Lung (tissue), 12 donors: Measurements from ENCODE around the gene RTN4RL2. TPM values are rescaled to one million over a fixed set of nuclear protein-coding genes. Genes with fewer than 3 reads are reported as not detected.

Source experiments
- ATAC-seq: fragments of 200-7000 bp; cut with Tn5 transposase; one replicate; pipeline ENCODE4 v1.9.1; 2020; ENCODE audit warnings: moderate number of reproducible peaks; ENCODE audit not compliant: insufficient read depth, low FRiP score
- DNase-seq, 3 donors: peaks; one replicate each; pipeline ENCODE4 v3.0.0-alpha.2; 2013 to 2017
- H3K27ac ChIP-seq, 2 donors: one replicate each; pipeline ENCODE4 v1.5.1; 2013; ENCODE audit warnings: mild to moderate bottlenecking in 2 of 2, moderate library complexity in 2 of 2, control low read depth in 1 of 2, inconsistent platforms in 1 of 2, low read depth in 1 of 2, low read length in 1 of 2
- H3K27me3 ChIP-seq, 3 donors: one replicate each; pipeline ENCODE4 v1.5.1; 2013; ENCODE audit warnings: low read length in 2 of 3; ENCODE audit not compliant: control insufficient read depth in 3 of 3, insufficient read depth in 3 of 3
- H3K36me3 ChIP-seq, 4 donors: one replicate each; pipeline ENCODE4 v1.5.1; 2013; ENCODE audit warnings: low read length in 4 of 4, mild to moderate bottlenecking in 1 of 4, moderate library complexity in 1 of 4; ENCODE audit not compliant: control insufficient read depth in 4 of 4, insufficient read depth in 4 of 4
- H3K4me1 ChIP-seq, 5 donors: one replicate each; pipeline ENCODE4 v1.5.1; 2013; ENCODE audit warnings: low read length in 5 of 5, mild to moderate bottlenecking in 2 of 5, moderate library complexity in 1 of 5; ENCODE audit not compliant: control insufficient read depth in 5 of 5, insufficient read depth in 5 of 5
- H3K4me3 ChIP-seq: one replicate; pipeline ENCODE4 v1.5.1; 2013; ENCODE audit warnings: mild to moderate bottlenecking, control low read depth, moderate library complexity
- H3K9ac ChIP-seq, 2 donors: one replicate each; pipeline ENCODE4 v1.5.1; 2013; ENCODE audit warnings: low read length in 2 of 2, control low read depth in 1 of 2; ENCODE audit not compliant: insufficient read depth in 1 of 2
- H3K9me3 ChIP-seq, 4 donors: one replicate each; pipeline ENCODE4 v1.5.1; 2013; ENCODE audit warnings: low read length in 3 of 4, mild to moderate bottlenecking in 1 of 4, moderate library complexity in 1 of 4; ENCODE audit not compliant: control insufficient read depth in 4 of 4, insufficient read depth in 3 of 4
- CTCF ChIP-seq: IDR thresholded peaks from 2 replicates; pipeline ENCODE4 v1.5.1; 2012; ENCODE audit warnings: mild to moderate bottlenecking; ENCODE audit errors: control extremely low read depth, extremely low read depth
- WGBS, 2 donors: extraction: QIAGEN DNeasy Blood & Tissue Kit; methylation state at CpG; one replicate each; pipeline ENCODE4 v1.1.7; 2013; 5-methylcytosine and 5-hydroxymethylcytosine counted together
- polyA plus RNA-seq, 2 donors: library from polyadenylated mRNA; stranded (reverse); fragments of 200-250 nt; gene quantifications; one replicate each; pipeline ENCODE4 v1.2.1, GENCODE V29; 2013
- total RNA-seq, 2 donors: library from RNA; depleted of rRNA in 1 of 2; stranded (reverse); fragments of >200 nt in 1 of 2; gene quantifications; one replicate each; pipeline ENCODE4 v1.2.1, GENCODE V29; 2014 to 2021
- donor health status: control.
- donor health status: control.
- donor health status: Bipolar disorder and iron deficiency.
- donor health status: healthy.
- donor health status: DM: yes; HTN: yes; CAD: no.

Gene RTN4RL2
- total and polyA plus RNA-seq, 4 donors, result 0.31 to 4.8 (median 1.6) TPM

- TF ChIP-seq CTCF, result no peak
- H3K9me3 ChIP-seq, result no peaks in the 10 kb centered on the region
- peaks cover 7 to 35% (median 16%) of the 10 kb centered on the region in 5 donors for H3K4me1 ChIP-seq
- peak overlapping the region; percentile 94 to 96 for H3K27ac ChIP-seq
- WGBS, 2 donors, result 13 to 17% methylated on average over 16 of the region's 16 CpGs
- H3K9ac ChIP-seq, result peak overlapping the region; percentile 26 to 63
- peaks cover 0 to 11% (median 7%) of the 10 kb centered on the region in 4 donors for H3K36me3 ChIP-seq
- DNase-seq (peak in 2 of 3 donors; percentile 24 to 41), ATAC-seq (no peak)
- H3K27me3 ChIP-seq, result no peaks in the 10 kb centered on the region
- H3K4me3 ChIP-seq, result peak overlapping the region; percentile 59
These were observed 33.8 kb upstream of the RTN4RL2 start for GRCh38 chr11:57426439-57426928.

GRCh38 chr11:57426929-57427726 lies 33.2 kb upstream of the RTN4RL2 start, which contains the start of gene SLC43A3:
Gene SLC43A3, minus strand, starts transcription at chr11:57427121. Its CDS starts 949 bp downstream, at chr11:57426172.
- peaks cover 7 to 37% (median 16%) of the 10 kb centered on the region in 5 donors for H3K4me1 ChIP-seq

GRCh38 chr11:57427727-57428082 lies 32.6 kb upstream of the RTN4RL2 start:
- Histone ChIP-seq H3K27ac (peak overlapping the region; percentile 94 to 96), H3K4me1 (peaks cover 7 to 40% (median 16%) of the 10 kb centered on the region in 5 donors), H3K27me3 (no peaks in the 10 kb centered on the region), H3K4me3 (no peak overlapping the region), H3K9ac (peak overlapping the region in 1 of 2 donors; percentile 75), H3K36me3 (peaks cover 0 to 11% (median 5%) of the 10 kb centered on the region in 4 donors), H3K9me3 (no peaks in the 10 kb centered on the region)
- WGBS, 2 donors, result 63 to 73% methylated on average over 8 of the region's 8 CpGs
- TF ChIP-seq CTCF, result no peak
- no peak for ATAC-seq
- DNase-seq, result peak; percentile 50 to 86 (median 71)

More at GRCh38 chr11:57426929-57427726, 33.2 kb upstream of the RTN4RL2 start, which contains the start of gene SLC43A3:
- Histone ChIP-seq H3K27ac (peak within 1 kb of the TSS; percentile 94 to 96), H3K4me3 (peak within 1 kb of the TSS; percentile 59), H3K9me3 (no peaks in the 10 kb centered on the region), H3K36me3 (peaks cover 0 to 11% (median 6%) of the 10 kb centered on the region in 4 donors), H3K9ac (peak within 1 kb of the TSS; percentile 26 to 75), H3K27me3 (no peaks in the 10 kb centered on the region)
- DNase-seq (peak; percentile 81 to 89 (median 81)), ATAC-seq (peak; percentile 81)
- WGBS, 2 donors, result 3 to 4% methylated on average over 39 of the region's 39 CpGs
- TF ChIP-seq CTCF, result no peak
